ENCODE data around the gene SMIM13. TPM values are rescaled to one million over a fixed set of nuclear protein-coding genes. Genes with fewer than 3 reads are reported as not detected.

SMIM13 gene
- total and polyA plus RNA-seq, 12 donors, result 3.0 to 14.6 (median 11.5) TPM

- H3K4me1 ChIP-seq, result no peaks in the 10 kb centered on the region
- ATAC-seq (no peak), DNase-seq (no peak)
- no peak overlapping the region for H3K27ac ChIP-seq
- WGBS, 2 donors, result 58 to 69% methylated on average over 2 of the region's 2 CpGs
- intact Hi-C loops (cut with DNase I), result loop anchor here (2.0 to 10.0 kb wide), 8 partner anchors 117 to 595 kb away; no protein-coding TSS in a partner anchor
- TF ChIP-seq, protein P1, sequence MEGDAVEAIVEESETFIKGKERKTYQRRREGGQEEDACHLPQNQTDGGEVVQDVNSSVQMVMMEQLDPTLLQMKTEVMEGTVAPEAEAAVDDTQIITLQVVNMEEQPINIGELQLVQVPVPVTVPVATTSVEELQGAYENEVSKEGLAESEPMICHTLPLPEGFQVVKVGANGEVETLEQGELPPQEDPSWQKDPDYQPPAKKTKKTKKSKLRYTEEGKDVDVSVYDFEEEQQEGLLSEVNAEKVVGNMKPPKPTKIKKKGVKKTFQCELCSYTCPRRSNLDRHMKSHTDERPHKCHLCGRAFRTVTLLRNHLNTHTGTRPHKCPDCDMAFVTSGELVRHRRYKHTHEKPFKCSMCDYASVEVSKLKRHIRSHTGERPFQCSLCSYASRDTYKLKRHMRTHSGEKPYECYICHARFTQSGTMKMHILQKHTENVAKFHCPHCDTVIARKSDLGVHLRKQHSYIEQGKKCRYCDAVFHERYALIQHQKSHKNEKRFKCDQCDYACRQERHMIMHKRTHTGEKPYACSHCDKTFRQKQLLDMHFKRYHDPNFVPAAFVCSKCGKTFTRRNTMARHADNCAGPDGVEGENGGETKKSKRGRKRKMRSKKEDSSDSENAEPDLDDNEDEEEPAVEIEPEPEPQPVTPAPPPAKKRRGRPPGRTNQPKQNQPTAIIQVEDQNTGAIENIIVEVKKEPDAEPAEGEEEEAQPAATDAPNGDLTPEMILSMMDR (IDR thresholded peaks at IDR 0.05), result no peak
- H3K36me3 ChIP-seq, result no peaks in the 10 kb centered on the region
- H3K27me3 ChIP-seq, result peaks cover 0 to 2% (median 0%) of the 10 kb centered on the region in 7 donors
- no peak overlapping the region for H3K4me3 ChIP-seq
- no peaks in the 10 kb centered on the region for H3K9me3 ChIP-seq
These were observed 23.9 kb upstream of the SMIM13 start for GRCh38 chr6:11069760-11070159.

- 85 to 92% methylated on average over 4 of the region's 4 CpGs for WGBS, 2 donors
- Histone ChIP-seq H3K36me3 (no peaks in the 10 kb centered on the region), H3K27ac (no peak overlapping the region), H3K4me1 (no peaks in the 10 kb centered on the region), H3K27me3 (peaks cover 0 to 5% (median 0%) of the 10 kb centered on the region in 7 donors), H3K9me3 (no peaks in the 10 kb centered on the region), H3K4me3 (no peak overlapping the region)
- DNase-seq (no peak), ATAC-seq (no peak)
- intact Hi-C loops (cut with DNase I), result loop anchor here in 2 of 10 donors (10.0 kb wide), 2 partner anchors 217 to 597 kb away; no protein-coding TSS in a partner anchor
- TF ChIP-seq, protein P1 (IDR thresholded peaks at IDR 0.05), result no peak
These were observed 21.5 kb upstream of the SMIM13 start for GRCh38 chr6:11072101-11072500.

- no peak for ATAC-seq
- intact Hi-C loops (cut with DNase I), result loop anchor here in 2 of 10 donors (10.0 kb wide), 2 partner anchors 222 to 602 kb away; no protein-coding TSS in a partner anchor
- Histone ChIP-seq H3K4me1 (no peaks in the 10 kb centered on the region), H3K27ac (no peak overlapping the region), H3K9me3 (no peaks in the 10 kb centered on the region), H3K27me3 (peaks cover 0 to 5% (median 0%) of the 10 kb centered on the region in 7 donors), H3K36me3 (no peaks in the 10 kb centered on the region), H3K4me3 (no peak overlapping the region)
- DNase-seq, result no peak
- WGBS, 2 donors, result 66 to 75% methylated on average over 2 of the region's 2 CpGs
- TF ChIP-seq, protein P1 (IDR thresholded peaks at IDR 0.05), result no peak
These were observed 17.1 kb upstream of the SMIM13 start for GRCh38 chr6:11076540-11076939.

GRCh38 chr6:11078266-11078665 lies 15.4 kb upstream of the SMIM13 start:
- Histone ChIP-seq H3K36me3 (no peaks in the 10 kb centered on the region), H3K27me3 (peaks cover 0 to 5% (median 0%) of the 10 kb centered on the region in 7 donors), H3K4me3 (no peak overlapping the region), H3K9me3 (no peaks in the 10 kb centered on the region), H3K27ac (no peak overlapping the region), H3K4me1 (no peaks in the 10 kb centered on the region)
- intact Hi-C loops (cut with DNase I), result loop anchor here in 2 of 10 donors (10.0 kb wide), 2 partner anchors 223 to 603 kb away; no protein-coding TSS in a partner anchor
- DNase-seq (no peak), ATAC-seq (no peak)
- 90 to 93% methylated on average over 4 of the region's 4 CpGs for WGBS, 2 donors
- TF ChIP-seq, protein P1 (IDR thresholded peaks at IDR 0.05), result no peak

Measured in heart right ventricle (tissue), 16 donors.